Activated naive CD4-positive, alpha-beta T cell treated with anti-CD3 and anti-CD28 coated beads, Interleukin-2, amount 50 U/mL, for 16 hours (primary cell): Measurements from ENCODE around the gene AP3S2.
"Not testable (repeated sequence)": the region's sequence is repeated elsewhere in the genome, so short reads cannot be mapped to it uniquely, and the experiment has no call there.

ENCODE experiments used
- DNase-seq: peaks from one replicate; pipeline ENCODE4 v3.0.0-alpha.2; 2020

The AP3S2 gene

DNA sequence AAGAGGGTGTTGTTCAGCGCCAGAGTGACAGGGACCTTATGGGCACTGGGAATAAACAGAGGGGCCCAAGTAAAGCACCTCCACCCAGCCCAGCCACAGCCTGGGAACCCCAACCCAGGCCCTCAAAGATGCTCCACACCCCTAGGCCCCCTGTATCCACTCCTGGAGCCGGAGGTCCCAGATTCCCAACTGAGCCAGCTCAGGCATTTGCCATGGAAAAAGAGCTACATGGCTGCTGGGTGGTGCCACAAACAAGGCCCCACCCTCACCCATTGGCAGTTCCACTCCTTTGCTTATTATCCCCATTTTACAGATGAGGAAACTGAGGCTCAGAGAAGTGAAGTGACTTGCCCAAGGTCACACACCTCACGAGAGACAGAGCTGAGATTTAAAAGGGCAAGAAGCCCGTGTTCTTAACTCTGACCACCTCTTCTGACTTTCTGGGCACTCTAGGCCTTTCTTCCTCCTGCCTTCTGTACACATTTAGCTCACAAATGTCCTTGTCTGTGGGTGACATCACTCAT lies 96.1 kb downstream of the AP3S2 start:
- DNase-seq: no peak

DNA sequence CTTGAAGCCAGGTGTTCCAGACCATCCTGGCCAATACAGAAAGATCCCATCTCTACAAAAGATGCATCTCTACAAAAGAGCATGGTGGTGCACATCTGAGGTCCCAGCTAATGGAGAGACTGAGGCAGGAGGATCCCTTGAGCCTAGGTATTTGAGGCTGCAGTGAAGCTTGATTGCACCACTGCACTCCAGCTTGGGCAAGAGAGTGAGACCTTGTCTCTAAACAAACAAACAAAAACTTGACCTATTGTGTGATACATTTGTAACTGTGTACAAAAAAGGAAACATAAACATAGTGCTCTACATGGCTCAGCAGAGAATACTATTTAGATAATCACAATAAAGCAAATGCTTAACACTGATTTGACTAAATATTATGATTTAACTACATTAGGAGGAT lies 97.8 kb downstream of the AP3S2 start:
- no peak for DNase-seq

GRCh38 chr15:89794627-89795241 lies 99.1 kb downstream of the AP3S2 start:
- no peak for DNase-seq

- no peak for DNase-seq
These were observed 101.5 kb downstream of the AP3S2 start for GRCh38 chr15:89792106-89792805.

GRCh38 chr15:89790661-89791060 lies 103.1 kb downstream of the AP3S2 start:
- no peak for DNase-seq

- DNase-seq: no peak
These were observed 103.6 kb downstream of the AP3S2 start for GRCh38 chr15:89790206-89790605.

DNA sequence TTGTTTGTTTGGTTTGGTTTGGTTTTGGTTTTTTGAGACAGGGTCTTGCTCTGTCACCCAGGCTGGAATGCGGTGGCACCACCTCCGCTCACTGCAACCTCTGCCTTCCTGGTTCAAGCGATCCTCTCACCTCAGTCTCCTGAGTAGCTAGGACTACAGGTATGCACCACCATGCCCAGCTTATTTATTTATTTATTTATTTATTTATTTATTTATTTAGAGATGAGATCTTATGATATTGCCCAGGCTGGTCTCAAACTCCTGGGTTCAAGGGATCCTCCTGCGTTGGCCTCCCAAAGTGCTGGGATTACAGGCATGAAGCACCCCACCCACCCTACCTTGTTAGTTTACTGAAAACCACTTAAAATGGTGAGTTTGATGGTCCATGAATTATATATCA lies 105.2 kb downstream of the AP3S2 start:
- not testable (repeated sequence) for DNase-seq

DNA sequence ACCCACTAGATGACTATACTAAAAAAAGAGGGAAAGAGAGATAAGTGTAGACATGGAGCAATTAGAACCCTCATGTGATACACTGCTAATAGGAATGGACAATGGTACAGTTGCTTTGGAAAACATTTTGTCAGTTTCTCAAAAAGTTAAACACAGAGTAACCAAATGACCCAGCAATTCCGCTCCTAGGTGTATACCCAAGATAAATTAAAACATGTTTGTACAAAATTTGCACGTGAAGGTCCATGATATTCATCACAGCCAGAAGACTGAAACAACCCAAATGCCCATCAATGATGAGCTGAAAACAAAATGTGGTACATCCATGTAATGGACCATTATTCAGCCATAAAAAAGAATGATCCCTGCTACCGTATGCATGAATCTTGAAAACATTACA lies 105.8 kb downstream of the AP3S2 start:
- no peak for DNase-seq

DNA sequence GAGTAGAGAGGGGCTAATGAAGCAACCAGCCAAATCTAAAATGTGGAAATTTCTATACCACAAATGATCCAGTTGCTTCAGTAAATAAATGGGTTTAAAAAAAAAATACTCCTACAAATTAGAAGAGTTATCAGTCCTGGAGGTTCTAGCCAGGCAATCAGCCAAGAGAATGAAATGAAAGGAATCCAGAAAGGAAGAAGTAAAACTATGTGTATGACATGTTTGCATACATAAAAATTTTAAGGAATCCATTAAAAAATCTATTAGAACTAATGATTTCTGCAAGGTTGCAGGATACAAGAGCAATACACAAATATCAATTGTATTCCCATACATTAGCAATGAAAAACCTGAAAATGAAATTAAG lies 108.0 kb downstream of the AP3S2 start:
- DNase-seq: no peak

DNA sequence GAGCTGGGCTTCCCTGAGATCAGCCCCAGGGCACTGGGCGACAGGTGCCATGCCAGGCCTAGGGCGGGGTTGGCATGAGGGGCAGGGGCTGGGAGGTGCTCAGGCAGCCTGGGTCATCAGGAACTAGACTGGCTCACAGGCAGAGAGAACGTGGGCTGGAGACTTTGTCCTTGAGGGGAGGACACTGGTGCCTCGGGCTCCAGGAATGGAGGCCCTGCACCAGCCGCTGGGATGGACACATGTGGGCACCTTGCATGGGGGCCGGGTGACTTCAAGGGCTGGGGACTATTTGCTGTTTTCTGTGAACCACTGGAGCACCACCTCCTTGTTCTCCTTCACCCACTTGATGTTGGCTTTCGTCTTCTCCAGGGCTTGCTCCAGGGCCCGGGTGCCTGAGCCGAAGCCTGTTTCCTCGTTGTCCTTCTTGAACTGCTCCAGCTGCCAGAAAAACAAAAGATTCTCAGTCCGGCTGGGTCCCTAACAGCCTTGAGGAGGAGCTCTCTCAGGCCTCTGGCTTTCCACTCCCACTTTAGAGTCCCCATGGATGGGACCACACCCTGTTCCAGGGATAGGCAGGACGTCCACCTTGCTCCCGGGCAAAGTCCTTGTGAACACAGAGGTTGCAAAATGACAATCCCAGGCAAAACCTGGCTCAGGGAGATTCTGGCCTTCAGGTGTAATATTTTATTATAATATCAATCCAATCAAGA lies 108.6 kb downstream of the AP3S2 start:
- no peak for DNase-seq

DNA sequence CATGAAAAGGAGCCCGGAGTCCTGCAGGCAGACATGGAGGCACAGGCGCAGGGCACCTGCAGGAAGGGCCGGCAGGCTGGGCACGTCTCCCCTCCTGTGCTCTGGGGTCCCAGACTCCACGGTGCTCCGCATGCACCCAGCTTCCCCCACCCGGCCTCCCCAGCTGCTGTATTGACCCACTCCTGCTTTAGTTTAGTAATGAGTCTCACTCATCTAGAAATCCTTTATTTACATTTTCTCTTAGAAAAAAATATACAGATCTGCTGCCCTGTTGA lies 109.2 kb downstream of the AP3S2 start:
- DNase-seq: no peak

DNA sequence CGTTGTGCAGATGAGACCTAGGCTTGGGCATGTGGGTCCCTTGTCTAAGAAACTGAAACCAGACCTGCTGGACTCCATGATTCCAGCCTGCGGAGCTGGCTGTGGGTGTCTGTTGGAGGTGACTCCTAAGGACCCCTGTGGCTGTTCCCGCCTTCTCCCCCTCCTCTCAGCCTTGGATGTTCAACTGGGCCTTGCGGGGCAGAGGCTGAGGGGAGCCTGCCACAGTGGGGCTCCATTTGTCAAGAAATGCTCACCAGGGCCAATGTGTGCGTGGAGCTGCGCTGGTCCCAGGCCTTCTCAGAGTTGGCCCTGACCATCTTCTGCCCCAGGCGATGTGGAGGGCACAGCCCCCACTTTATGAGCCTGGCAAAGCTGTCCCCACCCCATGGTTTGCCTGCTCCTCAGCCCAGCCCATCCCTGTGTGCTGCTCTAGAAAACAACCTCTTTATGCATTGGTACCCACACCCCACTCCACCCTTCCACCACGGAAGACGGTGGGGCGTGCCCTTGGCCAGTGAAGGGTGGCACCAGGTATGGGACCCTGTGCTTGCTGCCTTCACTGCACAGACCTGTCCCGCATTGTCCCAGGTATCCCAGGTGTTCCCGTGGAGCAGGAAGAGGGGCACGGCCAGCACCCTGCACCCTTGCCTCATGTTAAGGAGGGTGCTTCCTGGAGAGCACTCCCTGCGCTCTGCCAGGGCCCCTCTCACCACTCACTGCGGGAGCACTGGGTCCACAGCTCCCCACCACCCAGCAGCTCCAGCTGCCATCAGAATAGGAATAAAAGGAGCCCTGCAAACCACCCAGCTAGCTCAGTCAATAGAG lies 109.7 kb downstream of the AP3S2 start:
- no peak for DNase-seq

- DNase-seq: no peak
These were observed 110.5 kb downstream of the AP3S2 start for GRCh38 chr15:89783111-89783860.

- not testable (repeated sequence) for DNase-seq
These were observed 111.2 kb downstream of the AP3S2 start for GRCh38 chr15:89782619-89782950.

DNA sequence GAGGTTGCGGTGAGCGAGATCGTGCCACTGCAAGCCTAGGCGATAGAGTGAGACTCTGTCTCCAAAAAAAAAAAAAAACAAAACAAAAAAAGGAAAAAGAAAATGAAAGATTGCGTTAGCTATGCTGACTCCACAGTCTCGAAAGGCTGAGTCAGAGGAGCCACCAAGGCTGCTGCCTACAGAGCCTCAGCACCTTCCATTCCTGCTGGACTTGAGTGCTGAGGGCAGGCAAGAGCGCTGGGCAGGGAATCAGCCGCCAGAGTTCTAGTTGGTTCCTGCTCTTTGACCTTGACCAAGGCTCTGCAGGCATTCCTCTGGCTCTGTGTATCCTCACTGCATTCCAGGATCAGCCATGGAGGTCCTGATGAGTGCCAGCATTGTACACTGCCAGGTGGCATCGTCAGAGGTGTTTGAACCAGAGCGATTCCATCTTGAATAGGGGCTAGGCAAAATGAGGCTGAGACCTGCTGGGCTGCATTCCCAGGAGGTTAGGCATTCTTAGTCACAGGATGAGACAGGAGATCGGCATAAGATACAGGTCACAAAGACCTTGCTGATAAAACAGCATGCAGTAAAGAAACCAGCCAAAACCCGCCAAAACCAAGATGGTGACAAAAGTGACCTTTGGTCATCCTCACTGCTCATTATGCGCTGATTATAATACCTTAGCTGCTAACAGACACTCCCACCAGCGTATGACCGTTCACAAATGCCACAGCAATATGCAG lies 111.7 kb downstream of the AP3S2 start:
- no peak for DNase-seq

DNA sequence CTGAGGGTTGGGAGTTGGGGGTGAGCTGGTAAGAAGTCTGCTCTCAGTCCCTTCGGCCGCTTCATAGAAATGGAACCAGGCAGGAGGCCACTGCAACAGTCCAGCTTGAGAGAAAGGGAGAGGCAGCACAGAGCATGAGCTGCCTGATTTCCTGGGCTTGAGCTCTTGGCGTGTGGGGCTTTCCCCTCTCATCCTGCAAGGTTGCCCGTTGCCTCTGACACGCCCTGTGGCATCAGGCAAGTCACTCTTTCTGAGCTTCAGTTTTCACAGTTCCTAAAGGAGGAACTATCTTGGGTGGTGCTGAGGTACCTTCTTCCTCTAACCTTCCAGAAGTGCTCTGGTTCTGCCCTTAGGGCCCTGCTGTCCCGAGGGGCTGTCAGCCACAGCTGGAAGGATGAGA lies 112.7 kb downstream of the AP3S2 start:
- no peak for DNase-seq

DNA sequence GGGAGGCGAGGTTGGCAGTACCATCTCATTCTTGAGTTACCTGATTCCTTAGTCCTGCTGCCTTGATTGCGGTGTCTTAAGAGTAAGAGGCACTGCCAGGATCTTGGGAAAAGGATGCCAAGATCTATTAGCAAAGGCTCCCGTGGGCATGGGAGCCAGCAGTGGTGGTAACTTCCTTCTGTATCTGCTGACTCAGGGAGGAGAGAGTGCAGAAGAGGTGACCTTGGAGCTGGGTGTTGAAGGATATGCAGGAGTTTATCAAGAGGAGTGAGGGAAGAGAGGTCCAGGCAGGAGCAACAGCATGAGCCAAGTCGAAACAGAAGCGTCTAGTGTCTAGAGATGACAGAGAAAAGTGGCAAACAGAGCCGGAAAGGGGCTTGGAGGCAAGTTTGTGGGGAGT lies 113.2 kb downstream of the AP3S2 start:
- DNase-seq: no peak
